HG02938 (cell line): ENCODE data around the gene PTTG1.

Experiments
- ATAC-seq: cut with Tn5 transposase; IDR thresholded peaks from one replicate; pipeline ENCODE4 v1.9.1; 2021; ENCODE audit warnings: mild to moderate bottlenecking, moderate library complexity; ENCODE audit not compliant: unreplicated experiment

PTTG1 gene

GRCh38 chr5:160452036-160452435, 30.4 kb downstream of the PTTG1 start:
- ATAC-seq = no peak

DNA sequence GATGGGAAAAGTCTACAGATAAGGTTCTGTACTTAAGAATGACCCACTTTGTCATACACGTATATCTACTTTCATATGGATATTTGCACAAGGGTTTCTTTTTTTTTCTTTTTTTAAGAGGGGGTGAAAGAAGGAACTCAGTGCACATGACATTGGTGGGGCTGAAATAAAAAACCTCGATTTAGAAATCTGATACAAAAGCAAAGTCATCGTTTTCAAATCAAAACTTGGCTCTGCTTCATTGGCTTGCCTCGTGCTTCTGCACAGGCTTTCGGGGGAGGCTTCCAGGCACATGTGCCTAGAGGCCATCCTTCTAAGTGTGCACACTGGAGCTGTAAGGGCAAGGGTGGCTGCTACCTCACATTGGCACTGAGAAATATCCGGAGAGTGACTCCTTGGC, 31.1 kb downstream of the PTTG1 start:
- no peak for ATAC-seq

DNA sequence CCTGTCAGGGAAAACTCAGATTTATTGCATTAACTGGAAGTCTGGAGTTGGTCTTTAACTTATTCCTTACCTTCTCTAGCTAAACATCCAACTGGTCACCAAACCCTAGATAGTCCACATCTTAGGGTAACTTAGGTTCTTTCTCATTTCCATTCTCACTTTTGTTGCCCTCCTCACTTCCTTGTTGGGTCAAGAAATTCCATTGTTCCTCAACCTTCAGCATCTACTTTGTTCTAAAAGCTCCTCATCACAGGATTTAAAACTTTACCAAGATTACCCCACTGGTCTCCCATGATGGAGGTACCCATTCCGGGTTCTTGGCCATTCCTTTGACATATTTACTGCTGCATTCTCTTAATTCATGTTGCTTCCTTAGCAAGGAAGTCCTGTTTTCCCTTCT, 32.1 kb downstream of the PTTG1 start:
- ATAC-seq = no peak

DNA sequence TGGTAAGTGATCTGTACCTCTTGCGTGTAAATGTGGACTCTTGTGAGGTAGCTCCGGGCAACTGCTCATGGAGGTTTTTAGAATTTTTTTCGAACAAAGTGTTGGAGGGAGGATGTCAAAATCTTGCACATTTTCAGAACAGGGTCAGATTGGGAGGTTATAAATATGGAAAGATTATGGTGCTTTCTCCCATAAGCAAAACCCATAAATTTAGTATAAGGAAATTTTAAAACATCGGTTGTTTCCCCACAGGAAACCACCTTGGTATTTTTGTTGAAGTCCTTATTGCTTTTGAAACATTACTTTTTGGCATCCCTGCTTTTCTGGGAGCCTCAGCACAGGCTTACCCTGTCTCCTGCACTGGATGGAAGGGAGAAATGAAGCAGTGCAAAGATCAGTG, 33.9 kb downstream of the PTTG1 start:
- no peak for ATAC-seq

GRCh38 chr5:160456480-160457177, 35.0 kb downstream of the PTTG1 start:
- no peak for ATAC-seq

GRCh38 chr5:160457252-160457651, 35.6 kb downstream of the PTTG1 start:
- ATAC-seq = no peak

DNA sequence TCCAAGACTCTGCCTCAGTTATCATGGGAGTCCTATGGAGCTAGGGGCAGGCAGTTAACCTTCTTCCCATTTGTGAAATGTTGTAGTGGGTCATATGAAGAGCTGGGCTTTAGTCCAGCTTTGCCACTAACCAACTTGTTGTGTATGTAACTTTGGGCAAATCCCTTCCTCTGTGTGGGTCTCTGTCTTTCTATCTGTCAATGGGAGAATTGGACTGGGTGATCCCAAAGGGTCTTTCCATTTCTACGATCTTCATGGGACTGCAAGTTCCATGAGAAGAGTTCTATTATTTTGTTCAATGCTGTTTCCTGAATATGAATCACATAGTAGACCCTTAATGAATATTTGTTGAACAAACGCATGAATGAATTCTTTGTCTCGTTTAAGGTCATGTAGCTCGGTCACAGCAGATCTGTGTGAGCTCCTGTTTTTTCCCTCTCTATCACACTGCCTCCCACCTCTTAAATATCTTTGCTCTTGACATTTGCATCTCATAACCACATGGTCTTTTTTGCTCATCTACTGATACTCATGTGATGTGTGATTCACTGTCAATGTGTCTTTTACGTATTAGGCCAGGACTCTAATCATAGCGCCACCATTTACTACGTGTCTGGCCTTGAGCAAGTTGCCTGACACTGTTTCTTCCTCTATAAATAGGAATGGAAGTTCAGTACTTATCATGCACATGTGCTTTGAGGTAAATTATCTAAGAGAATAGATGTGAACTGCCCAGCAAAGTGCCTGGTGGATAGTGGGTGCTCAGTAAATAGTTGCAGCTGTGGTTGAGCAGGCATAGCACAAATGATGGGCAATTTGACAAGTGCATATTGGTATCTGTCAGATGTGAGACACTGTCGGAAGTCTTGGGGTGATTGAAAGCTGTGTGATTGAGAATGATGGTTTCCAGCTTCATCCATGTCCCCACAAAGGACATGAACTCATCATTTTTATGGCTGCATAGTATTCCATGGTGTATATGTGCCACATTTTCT, 37.4 kb downstream of the PTTG1 start:
- ATAC-seq = peak; percentile 67

DNA sequence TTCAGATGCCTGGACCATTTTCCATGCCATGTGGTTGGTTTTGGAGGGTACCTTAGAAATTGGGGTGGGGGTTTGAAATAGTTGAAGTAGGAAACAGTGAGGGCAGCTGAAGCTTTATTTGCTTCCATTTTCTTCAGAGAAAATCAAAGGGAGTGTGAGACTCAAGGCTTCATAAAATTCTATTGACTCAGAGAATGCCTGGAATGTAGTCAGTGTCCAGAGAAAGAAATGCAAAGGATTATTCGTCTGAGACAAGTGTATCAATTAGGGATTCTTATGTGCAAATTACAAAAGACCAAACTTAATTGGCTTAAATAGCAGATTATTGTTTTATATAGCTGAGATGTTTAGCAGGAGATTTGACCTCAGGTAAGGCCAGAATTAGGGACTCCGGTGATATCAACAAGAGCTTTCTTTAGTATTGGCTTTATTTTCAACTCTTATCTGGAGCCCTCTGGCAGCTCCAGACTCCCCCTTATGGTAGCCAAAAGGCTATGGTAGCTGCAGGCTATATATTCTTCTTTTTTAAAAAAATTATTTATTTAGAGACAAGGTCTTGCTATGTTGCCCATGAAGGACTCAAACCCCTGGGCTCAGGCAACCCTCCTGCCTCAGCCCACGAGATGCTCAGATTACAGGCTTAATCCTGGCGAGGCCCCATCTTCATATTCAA, 38.9 kb downstream of the PTTG1 start:
- no peak for ATAC-seq

- ATAC-seq = no peak
These were observed 39.7 kb downstream of the PTTG1 start for GRCh38 chr5:160461378-160461777.

GRCh38 chr5:160462167-160462566, 40.5 kb downstream of the PTTG1 start:
- peak; percentile 38 for ATAC-seq

- ATAC-seq = no peak
These were observed 41.6 kb downstream of the PTTG1 start for GRCh38 chr5:160463227-160463626.

GRCh38 chr5:160463740-160464465, 42.2 kb downstream of the PTTG1 start:
- ATAC-seq = no peak

DNA sequence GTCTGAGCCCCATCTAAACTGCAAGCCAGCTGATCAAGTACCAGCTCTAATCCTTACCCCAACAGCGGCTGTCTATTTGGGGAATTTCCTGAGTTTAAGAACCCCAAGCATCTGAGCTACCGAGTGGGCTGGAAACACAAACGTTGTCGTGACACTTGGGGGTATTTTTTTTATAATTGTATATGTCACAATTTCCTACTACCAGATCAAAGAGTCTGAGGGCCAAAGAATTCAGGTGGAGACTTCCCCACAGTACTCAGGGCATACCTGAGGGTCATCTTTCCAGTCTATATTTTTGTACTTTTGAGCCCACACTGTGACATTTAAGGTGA, 42.8 kb downstream of the PTTG1 start:
- ATAC-seq = no peak

DNA sequence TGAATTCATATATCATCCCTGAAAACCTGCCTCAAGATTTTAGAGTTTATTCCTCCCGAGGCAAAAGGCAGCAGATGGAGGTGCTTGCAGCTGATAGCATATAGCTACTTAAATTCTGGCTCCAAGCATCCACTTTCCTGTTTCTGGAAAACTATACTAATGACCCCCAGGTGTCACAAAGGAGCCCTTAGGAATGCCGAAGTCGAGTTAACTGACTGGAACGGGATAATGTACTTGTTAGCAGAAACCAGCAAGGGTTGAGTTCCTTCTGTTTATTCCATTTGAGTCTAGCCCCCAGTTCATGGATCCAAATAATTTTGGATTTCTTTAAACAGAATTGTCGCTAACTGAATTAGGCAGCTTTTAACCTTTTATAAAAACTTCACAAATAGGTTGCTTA, 44.5 kb downstream of the PTTG1 start:
- ATAC-seq = no peak

- peak; percentile 5 for ATAC-seq
These were observed 45.4 kb downstream of the PTTG1 start for GRCh38 chr5:160466889-160467554.

- peak; percentile 90 for ATAC-seq
These were observed 46.1 kb downstream of the PTTG1 start for GRCh38 chr5:160467555-160468362.

GRCh38 chr5:160468363-160468975, 46.8 kb downstream of the PTTG1 start:
- ATAC-seq = no peak

DNA sequence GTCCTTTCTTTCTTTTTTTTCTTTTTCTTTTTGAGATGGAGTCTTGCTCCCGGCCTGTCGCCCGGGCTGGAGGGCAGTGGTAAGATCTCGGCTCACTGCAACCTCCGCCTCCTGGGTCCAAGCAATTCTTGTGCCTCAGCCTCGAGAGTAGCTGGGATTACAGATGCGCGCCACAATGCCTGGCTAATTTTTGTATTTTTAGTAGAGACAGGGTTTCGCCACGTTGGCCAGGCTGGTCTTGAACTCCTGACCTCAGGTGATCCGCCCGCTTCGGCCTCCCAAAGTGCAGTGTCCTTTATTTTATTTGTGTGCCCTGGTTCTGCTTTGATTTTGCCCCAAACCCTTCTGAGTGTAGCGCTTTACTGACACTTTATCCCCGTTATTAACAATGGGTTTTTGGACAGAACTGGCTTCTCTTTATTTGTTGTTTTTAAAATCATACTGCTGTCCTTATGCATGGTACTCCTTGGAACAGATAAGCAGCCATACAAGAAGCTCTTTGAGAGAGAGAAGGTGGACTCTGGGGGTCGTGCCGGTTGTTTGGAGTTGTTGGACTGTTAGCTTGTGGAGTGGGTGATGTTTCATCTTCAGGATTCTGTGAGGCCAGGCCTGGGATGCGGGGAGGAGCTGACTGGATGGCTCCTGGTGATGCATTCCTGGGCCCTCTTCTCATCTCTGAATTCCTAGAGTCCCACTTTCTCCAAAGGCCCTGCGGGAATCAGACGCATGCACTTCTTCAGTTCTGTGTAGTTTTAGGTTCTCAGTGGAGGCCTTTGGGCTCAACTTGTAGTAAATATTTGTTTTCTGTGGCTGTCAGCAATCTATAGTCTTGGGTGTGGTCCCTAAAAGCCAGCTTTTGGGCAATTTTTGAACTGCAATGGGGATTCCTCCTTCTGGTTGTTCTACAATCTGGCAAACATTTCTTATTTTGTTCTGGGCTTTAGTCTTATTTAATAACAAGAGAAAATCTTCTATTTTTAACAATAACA, 47.8 kb downstream of the PTTG1 start:
- ATAC-seq = no peak
